Activated CD4-positive, CD25-positive, alpha-beta regulatory T cell treated with anti-CD3 and anti-CD28 coated beads, Interleukin-2, amount 50 U/mL, for 24 hours (primary cell): ENCODE data around the gene KRT73.

ENCODE experiments used
- ATAC-seq, 2 donors: fragments of 150-1000 bp; cut with Tn5 transposase; one replicate each; pipeline ENCODE4 v1.10.0; 2021; ENCODE audit warnings: mild to moderate bottlenecking in 1 of 2, moderate library complexity in 1 of 2

KRT73 gene

DNA sequence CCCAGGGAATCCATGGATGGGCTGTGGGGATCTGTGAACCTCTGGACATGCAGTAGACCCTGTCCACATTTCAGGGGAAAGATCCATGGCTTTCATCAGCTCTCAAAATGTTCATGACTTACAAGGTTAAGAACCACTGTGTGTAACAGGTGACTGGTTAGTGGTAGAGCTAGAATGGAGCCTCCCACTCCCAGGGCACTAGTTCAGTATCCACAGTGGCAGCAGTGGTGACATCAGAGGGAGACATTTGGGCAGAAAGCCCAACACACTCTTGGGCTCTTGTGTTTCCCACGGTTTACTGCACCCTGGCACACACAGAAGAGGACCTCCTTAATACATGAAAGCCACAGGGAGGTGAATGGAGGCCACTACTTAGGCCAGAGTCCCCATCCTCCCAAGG lies 53.8 kb downstream of the KRT73 start:
- no peak for ATAC-seq

GRCh38 chr12:52561880-52562449 lies 56.4 kb downstream of the KRT73 start:
- ATAC-seq = no peak

DNA sequence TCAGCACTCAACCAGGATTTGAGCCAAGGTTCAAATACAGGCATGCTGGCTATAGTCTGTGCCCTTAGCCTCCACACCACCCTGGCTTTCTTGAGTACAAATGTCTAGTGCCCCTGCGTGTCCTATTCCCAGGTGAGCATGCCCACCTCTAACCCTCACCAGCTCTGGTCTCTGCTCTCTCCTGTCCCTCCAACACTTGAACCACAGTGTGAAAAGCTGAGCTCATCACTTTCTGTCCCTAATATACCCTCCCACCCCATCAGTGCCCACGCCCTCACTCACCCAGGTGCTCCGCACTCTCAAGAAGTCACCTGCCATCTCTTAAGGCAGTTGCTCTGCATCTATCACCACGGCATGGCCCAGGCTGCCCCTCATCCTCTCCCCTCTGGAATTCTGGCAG lies 58.4 kb downstream of the KRT73 start:
- ATAC-seq = no peak

DNA sequence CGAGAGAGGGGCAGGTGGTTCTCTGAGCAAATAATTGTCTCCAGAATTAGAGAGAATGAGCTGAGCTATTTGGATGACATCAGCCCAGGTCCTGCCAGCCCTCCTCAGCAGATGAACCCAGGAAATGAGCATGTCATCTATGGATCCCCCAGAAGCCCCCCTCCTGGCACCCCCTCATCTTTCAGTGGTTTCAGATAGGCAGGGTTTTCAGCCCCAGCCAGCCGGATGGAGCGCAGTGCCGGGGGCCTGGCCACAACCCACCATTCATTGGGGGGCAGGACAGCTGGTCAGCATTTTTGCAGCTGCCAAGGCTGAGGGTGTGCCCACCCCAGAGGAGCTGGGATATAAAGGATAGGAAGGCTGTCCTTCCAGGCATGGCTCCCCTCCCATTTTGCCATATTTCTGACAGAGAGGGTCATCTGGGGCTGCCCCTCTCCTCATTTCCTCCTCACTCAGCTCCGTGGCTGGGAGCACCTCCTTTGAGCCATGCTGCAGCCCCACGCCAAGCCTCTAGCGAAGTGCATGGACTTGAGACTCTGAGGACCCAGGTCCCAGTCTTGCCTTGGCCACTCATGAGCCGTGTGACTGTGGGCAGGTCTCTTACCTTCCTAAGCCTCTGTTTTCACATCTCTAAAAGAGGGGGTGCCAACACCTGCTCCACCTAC lies 59.4 kb downstream of the KRT73 start:
- no peak for ATAC-seq
